ENCODE measurements around the gene XRCC3.

DNA sequence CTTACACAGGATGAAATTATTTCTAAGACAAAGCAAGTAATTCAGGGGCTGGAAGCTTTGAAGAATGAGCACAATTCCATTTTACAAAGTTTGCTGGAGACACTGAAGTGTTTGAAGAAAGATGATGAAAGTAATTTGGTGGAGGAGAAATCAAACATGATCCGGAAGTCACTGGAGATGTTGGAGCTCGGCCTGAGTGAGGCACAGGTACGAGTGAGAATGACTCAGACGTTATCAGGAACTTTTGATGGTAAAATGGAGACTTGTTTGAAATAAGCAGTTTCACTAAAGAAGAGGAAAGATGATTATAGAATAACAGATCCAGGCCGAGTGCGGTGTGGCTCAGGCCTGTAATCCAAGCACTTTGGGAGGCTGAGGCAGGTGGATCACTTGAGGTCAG, 60.6 kb downstream of the XRCC3 start:
- TF ChIP-seq CTCF (IDR thresholded peaks at IDR 0.05) = no peak
- no peak for TF ChIP-seq EP300 (IDR thresholded peaks at IDR 0.05; ENCODE audit: low read depth)
- TF ChIP-seq POLR2A (IDR thresholded peaks at IDR 0.05) = no peak
- TF ChIP-seq POLR2AphosphoS5 (IDR thresholded peaks at IDR 0.05) = no peak

All from transverse colon (tissue), 4 donors.